Esophagus muscularis mucosa (tissue), 4 donors: ENCODE measurements around the gene RNF144A.

Experiments
- EP300 ChIP-seq: sonication (generic); formaldehyde crosslinking; IDR thresholded peaks from one replicate; pipeline ENCODE4 v1.6.1; 2017; ENCODE audit warnings: antibody characterized with exemption
- POLR2A ChIP-seq: fragments of 450-650 bp; IDR thresholded peaks from one replicate; pipeline ENCODE4 v1.6.1; 2017; ENCODE audit warnings: antibody characterized with exemption, moderate library complexity, mild to moderate bottlenecking, low read depth
- POLR2AphosphoS5 ChIP-seq, 2 donors: sonication (generic); formaldehyde crosslinking; IDR thresholded peaks; one replicate each; pipeline ENCODE4 v1.6.1; 2017; ENCODE audit warnings: antibody characterized with exemption in 2 of 2
- TF ChIP-seq, protein P1 (sequence below), 3 experiments: fragments of 200-600 bp in 2 of 3; fragments of 450-650 bp in 1 of 3; sonication (generic) in 2 of 3; IDR thresholded peaks; one replicate each; pipeline ENCODE4 v1.5.1; 2017 to 2019; ENCODE audit warnings: antibody characterized with exemption in 3 of 3, mild to moderate bottlenecking in 2 of 3, moderate library complexity in 1 of 3

DNA sequence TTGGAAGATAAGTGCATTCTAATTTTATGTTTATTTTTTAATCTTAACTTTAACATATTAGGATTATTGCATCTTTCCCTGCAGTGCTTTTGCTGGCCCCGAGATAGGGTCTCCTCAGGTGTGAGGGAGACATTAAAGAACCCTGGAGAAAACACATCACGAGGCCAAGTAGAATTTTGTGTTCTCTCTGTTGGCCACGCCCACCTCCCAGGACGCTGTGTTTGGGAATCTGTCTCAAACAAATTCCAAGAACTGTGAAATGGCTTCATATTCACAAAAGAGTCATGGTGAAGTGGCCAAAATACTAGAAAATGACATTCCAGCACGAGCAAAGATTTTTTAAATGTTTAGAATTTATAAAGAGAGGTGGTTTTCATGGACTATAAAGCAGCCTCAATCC lies 27.3 kb downstream of the RNF144A start:
- TF ChIP-seq, protein P1, sequence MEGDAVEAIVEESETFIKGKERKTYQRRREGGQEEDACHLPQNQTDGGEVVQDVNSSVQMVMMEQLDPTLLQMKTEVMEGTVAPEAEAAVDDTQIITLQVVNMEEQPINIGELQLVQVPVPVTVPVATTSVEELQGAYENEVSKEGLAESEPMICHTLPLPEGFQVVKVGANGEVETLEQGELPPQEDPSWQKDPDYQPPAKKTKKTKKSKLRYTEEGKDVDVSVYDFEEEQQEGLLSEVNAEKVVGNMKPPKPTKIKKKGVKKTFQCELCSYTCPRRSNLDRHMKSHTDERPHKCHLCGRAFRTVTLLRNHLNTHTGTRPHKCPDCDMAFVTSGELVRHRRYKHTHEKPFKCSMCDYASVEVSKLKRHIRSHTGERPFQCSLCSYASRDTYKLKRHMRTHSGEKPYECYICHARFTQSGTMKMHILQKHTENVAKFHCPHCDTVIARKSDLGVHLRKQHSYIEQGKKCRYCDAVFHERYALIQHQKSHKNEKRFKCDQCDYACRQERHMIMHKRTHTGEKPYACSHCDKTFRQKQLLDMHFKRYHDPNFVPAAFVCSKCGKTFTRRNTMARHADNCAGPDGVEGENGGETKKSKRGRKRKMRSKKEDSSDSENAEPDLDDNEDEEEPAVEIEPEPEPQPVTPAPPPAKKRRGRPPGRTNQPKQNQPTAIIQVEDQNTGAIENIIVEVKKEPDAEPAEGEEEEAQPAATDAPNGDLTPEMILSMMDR (IDR thresholded peaks at IDR 0.05): no peak
- TF ChIP-seq POLR2A: no peak
- TF ChIP-seq EP300: no peak
- no peak for TF ChIP-seq POLR2AphosphoS5 (IDR thresholded peaks at IDR 0.05)
